ENCODE measurements around the gene CTSW.
"Not testable (repeated sequence)": the region's sequence is repeated elsewhere in the genome, so short reads cannot be mapped to it uniquely, and the experiment has no call there.

Gene CTSW

DNA sequence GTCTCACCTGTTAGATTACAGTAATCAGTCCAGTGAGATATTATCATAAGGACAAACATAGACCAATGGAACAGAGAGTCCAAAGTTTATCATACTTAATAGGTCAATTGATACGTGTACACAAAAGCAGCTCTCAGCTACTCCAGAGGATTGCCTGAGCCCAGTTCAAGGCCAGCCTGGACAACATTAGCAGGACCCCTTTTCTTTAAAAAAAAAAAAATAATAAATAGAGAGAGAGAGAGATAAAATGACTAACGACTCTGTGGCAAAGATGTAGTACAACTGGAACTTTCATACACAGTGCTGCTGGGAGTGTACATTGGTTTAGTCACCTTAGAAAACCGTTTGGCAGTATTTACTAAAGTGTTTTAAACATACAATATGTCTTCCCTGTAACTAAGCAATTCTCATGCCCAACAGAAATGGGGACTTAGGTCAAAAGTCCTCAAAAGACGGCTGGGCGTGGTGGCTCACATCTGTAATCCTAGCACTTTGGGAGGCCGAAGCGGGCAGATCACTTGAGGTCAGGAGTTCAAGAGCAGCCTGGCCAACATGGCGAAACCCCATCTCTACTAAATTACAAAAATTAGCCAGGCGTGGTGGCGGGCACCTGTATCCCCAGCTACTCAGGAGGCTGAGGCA lies 35.3 kb upstream of the CTSW start:
- POLR2A ChIA-PET (ENCODE audit: low non-redundant PET), result no interaction called here
- CTCF ChIA-PET, result interaction anchor here (0.6 kb wide), 2 partner anchors 133 to 321 kb away, joined by 4 to 6 read pairs; no protein-coding TSS in a partner anchor
- TF ChIP-seq, protein P1, sequence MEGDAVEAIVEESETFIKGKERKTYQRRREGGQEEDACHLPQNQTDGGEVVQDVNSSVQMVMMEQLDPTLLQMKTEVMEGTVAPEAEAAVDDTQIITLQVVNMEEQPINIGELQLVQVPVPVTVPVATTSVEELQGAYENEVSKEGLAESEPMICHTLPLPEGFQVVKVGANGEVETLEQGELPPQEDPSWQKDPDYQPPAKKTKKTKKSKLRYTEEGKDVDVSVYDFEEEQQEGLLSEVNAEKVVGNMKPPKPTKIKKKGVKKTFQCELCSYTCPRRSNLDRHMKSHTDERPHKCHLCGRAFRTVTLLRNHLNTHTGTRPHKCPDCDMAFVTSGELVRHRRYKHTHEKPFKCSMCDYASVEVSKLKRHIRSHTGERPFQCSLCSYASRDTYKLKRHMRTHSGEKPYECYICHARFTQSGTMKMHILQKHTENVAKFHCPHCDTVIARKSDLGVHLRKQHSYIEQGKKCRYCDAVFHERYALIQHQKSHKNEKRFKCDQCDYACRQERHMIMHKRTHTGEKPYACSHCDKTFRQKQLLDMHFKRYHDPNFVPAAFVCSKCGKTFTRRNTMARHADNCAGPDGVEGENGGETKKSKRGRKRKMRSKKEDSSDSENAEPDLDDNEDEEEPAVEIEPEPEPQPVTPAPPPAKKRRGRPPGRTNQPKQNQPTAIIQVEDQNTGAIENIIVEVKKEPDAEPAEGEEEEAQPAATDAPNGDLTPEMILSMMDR (conservative IDR thresholded peaks at IDR 0.05; ENCODE audit: low read depth), result no peak
- DNase-seq (ENCODE audit: low spot score), result no peak
- H3K27ac ChIP-seq, result no peak overlapping the region

GRCh38 chr11:65847746-65848145 lies 31.9 kb upstream of the CTSW start:
- no peak overlapping the region; the same call in 1 of the 2 replicates for H3K27ac ChIP-seq
- CTCF ChIA-PET, result interaction anchor here (0.8 to 1.3 kb wide), 2 partner anchors 23 to 68 kb away, joined by 3 to 6 read pairs; no protein-coding TSS in a partner anchor
- TF ChIP-seq, protein P1 (conservative IDR thresholded peaks at IDR 0.05; ENCODE audit: low read depth), result no peak
- no peak for DNase-seq (ENCODE audit: low spot score)
- POLR2A ChIA-PET (ENCODE audit: low non-redundant PET), result no interaction called here

DNA sequence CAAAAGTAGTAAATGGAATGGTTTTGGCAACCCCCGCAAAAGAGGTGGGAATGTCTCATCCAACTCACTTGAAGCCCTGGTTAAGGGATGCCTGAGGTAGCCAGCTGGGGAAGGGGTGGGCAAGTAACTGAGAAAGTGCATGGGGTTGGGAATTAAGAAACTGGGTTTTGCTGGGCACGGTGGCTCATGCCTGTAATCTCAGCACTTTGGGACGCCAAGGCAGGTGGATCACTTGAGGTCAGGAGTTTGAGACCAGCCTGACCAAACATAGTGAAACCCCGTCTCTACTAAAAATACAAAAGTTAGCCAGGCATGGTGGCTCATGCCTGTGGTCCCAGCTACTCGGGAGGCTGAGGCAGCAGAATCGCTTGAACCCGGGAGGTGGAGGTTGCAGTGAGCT lies 30.9 kb upstream of the CTSW start:
- H3K27ac ChIP-seq; CTCF ChIA-PET; DNase-seq (ENCODE audit: low spot score); POLR2A ChIA-PET (ENCODE audit: low non-redundant PET): not testable (repeated sequence)

GRCh38 chr11:65849366-65849765 lies 30.3 kb upstream of the CTSW start:
- H3K27ac ChIP-seq, result no peak overlapping the region
- DNase-seq (ENCODE audit: low spot score), result no peak
- TF ChIP-seq, protein P1 (conservative IDR thresholded peaks at IDR 0.05; ENCODE audit: low read depth), result no peak
- POLR2A ChIA-PET (ENCODE audit: low non-redundant PET), result no interaction called here
- CTCF ChIA-PET, result interaction anchor here (0.6 to 1.1 kb wide), 2 partner anchors 49 to 62 kb away, joined by 3 to 5 read pairs; no protein-coding TSS in a partner anchor

DNA sequence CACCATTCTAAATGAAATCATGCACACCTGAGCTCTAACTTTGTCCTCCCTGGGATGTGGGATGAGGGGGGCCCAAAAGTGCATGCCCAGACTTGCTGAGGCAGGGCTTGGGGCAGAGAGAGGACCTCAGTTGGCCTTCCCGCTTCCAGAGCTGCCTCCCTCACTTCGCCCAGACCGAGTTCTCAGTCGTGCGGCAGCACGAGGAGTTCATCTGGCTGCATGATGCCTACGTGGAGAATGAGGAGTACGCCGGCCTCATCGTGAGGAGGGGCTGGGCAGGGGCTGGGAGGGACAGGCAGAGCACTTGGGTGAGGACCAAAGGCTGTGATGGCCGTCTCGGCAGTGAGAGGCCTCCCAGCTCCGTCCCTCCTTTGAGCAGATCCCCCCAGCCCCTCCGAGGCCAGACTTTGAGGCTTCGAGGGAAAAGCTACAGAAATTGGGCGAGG lies 29.8 kb upstream of the CTSW start:
- ChIA-PET POLR2A (ENCODE audit: low non-redundant PET) (no interaction called here), CTCF (interaction anchor here (0.6 to 1.1 kb wide), 2 partner anchors 49 to 62 kb away, joined by 3 to 5 read pairs; no protein-coding TSS in a partner anchor)
- DNase-seq (ENCODE audit: low spot score), result no peak
- TF ChIP-seq, protein P1 (conservative IDR thresholded peaks at IDR 0.05; ENCODE audit: low read depth), result no peak
- no peak overlapping the region for H3K27ac ChIP-seq

DNA sequence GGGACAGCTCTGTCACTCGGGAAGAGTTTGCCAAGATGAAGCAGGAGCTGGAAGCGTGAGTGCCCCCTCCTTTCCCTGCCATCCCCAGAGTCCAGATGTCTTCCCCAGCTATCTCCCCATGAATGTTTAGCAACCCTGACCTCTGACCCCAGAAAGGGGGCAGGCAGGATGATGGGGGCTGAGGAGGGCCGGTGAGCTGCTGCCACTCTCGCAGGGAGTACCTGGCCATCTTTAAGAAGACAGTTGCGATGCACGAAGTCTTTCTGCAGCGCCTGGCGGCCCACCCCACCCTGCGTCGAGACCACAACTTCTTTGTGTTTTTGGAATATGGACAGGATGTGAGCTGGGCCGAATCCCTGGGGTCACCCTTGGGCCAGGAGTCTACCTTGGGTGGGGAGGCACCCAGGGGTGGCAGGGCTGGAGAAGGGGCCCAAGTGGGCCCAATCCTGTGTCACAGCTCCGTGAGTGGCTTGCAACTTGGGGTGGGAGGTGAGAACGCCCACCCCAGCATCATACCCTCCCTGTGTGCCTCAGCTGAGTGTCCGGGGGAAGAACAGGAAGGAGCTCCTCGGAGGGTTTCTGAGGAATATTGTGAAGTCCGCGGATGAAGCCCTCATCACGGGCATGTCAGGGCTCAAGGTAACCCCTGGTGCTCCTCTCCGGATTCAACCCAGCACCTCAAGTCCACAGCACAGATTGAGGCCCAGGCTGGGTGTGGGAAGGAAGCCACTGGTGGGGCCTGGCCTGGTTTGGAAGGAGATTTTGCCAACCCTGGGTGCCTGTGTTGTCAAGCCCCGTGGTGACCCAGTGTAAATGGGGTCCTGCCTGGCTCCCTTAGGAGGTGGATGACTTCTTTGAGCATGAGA lies 29.2 kb upstream of the CTSW start:
- H3K27ac ChIP-seq, result 0 out of 2 replicates have a peak overlapping the region, but pooled peaks have one; percentile 8
- CTCF ChIA-PET, result interaction anchor here (0.6 to 1.1 kb wide), 6 partner anchors 34 to 433 kb away, joined by 3 to 6 read pairs (median 3); no protein-coding TSS in a partner anchor
- TF ChIP-seq, protein P1 (conservative IDR thresholded peaks at IDR 0.05; ENCODE audit: low read depth), result no peak
- no peak for DNase-seq (ENCODE audit: low spot score)
- POLR2A ChIA-PET (ENCODE audit: low non-redundant PET), result interaction anchor here (0.6 kb wide), 1 partner anchor 17 kb away, joined by 3 read pairs; the partner anchor contains the start of gene SNX32

All from RWPE1 (cell line).